LNCAP (cell line): Measurements from ENCODE around the gene PDK2.

Experiments
- CTCF ChIP-seq: fragments of 450-650 bp; IDR thresholded peaks from 2 replicates; pipeline ENCODE4 v1.5.1; 2017; ENCODE audit warnings: mild to moderate bottlenecking

Gene PDK2

DNA sequence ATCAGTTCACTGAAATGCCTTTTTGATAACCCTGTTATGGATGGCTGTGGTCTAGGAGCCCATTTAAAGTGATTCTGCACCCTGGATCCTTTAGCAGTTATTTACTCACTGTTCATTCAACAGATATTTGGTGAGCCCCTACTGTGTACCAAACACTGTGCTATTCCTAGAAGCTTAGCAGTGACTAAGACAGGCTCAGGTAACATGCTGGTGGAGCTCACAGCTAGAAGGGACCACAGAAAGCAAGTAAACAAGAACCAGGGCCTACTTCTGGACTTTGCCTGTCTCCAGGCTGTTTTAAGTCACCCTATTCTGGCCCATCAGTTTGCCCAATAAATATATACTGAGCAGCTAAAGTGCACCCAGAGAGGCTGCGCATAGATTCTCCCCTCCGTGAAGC is 28.2 kb upstream of the PDK2 start:
- TF ChIP-seq CTCF: no peak

DNA sequence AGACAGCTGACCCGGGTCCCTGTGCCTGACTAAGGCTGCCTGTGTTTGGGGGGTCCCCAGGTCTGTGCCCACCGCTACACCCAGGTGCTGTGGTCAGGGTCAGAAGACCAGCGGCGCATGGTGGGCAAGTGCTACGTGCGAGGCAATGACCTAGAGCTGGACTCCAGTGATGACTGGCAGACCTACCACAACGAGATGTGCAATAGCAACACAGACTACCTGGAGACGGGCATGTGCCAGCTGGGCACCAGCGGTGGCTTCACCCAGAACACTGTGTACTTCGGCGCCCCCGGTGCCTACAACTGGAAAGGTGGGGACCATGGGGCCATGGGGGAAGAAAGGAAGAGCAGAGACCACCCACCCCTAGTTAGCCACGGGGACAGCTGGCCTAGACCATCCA is 27.2 kb upstream of the PDK2 start:
- TF ChIP-seq CTCF: no peak

- no peak for TF ChIP-seq CTCF
Measured at GRCh38 chr17:50070908-50071680, 24.1 kb upstream of the PDK2 start.

DNA sequence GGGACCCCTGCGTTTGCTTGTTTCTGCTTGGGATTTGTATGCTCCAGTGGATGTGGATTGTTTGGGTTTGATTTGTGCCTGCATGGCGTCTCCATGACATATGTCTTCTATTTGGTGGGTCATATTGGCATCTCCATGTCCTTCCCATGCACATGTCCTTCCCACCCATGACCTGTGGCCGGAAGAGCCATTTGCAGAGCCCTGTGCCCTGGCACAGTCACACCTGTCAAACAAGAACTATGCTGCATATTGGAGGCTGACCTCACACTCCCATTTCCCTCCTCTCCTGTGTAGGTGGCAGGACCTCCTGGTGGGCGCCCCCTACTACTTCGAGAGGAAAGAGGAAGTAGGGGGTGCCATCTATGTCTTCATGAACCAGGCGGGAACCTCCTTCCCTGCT is 23.5 kb upstream of the PDK2 start:
- TF ChIP-seq CTCF: no peak

DNA sequence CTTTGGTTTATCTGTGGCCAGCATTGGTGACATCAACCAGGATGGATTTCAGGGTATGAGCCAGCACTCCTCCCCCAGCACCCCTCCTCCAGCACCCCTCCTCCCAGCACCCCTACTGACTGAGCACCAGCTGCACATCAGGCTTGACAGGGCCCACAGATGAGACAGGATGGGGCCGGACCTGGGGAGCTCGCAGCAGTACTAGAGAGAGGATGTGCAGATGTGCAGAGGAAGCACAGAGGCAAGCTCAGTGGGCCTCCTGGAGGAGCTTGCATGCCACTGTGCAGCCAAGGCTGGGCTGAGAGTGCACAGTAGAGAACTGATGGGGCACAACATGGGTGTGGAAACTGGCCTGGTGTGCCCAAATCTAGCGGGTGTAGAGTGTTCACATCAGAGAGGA is 23.0 kb upstream of the PDK2 start:
- TF ChIP-seq CTCF: no peak

GRCh38 chr17:50072925-50073324 is 22.2 kb upstream of the PDK2 start:
- TF ChIP-seq CTCF: no peak

DNA sequence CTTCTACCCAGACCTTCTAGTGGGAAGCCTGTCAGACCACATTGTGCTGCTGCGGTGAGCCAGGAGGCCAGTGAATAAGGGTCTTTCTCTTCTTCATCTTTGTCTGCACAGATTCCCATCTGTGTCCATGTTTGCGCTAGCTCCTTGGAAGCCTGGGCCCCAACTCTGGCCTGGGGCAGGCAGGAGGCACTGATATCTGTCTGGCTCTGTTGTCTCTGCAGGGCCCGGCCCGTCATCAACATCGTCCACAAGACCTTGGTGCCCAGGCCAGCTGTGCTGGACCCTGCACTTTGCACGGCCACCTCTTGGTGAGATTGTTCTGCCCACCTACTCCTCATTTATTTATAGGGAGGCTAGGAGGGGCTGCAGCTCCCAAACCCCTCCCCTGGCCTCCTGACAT is 20.9 kb upstream of the PDK2 start:
- no peak for TF ChIP-seq CTCF
